ENCODE data around the gene JPT2. TPM values are rescaled to one million over a fixed set of nuclear protein-coding genes. Genes with fewer than 3 reads are reported as not detected.

The JPT2 gene, protein sequence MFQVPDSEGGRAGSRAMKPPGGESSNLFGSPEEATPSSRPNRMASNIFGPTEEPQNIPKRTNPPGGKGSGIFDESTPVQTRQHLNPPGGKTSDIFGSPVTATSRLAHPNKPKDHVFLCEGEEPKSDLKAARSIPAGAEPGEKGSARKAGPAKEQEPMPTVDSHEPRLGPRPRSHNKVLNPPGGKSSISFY
- total RNA-seq = 10 to 100 TPM; 44.0 to 58.5 (median 57.3) TPM
- long read RNA-seq, donor 1, partial matches to known transcripts = 0 of 8 reads
- long read RNA-seq, donor 1, other reads (novel, unspliced or antisense) = 6 of 8 reads
- long read RNA-seq, donor 2, partial matches to known transcripts = 0 of 1 reads
- long read RNA-seq, donor 2, other reads (novel, unspliced or antisense) = 1 of 1 reads

DNA sequence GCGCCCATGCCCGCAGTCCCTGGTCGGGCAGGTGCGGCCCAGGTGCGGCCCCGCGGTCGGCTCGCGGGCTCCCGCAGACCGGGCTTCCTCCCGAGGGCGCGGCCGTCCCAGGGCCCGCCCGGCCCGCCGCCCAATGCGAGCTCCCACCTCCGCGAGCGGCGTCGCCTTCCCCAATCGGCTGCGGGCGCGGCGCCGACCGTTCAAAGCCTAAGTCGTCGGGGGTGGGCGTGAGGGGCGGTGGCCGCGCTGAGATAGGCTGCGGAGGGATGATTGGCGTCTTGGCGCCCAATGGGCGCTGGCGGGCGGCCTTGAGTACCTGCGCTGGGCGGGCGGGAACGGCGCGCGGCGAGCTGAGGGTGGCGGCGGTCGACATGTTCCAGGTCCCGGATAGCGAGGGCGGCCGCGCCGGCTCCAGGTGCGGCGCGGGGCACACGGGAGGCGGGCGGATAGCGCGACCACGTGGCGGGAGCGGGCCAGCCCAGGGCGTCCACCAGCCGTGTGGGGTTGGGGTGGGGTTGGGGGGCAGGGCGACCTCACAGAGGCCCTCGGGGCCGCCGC is at the start of gene JPT2:
Gene JPT2 (plus strand): TSS at position 338 of the 558 bp plus-strand sequence. CDS start 34 bp downstream, at position 372.
- TF ChIP-seq, protein P1, sequence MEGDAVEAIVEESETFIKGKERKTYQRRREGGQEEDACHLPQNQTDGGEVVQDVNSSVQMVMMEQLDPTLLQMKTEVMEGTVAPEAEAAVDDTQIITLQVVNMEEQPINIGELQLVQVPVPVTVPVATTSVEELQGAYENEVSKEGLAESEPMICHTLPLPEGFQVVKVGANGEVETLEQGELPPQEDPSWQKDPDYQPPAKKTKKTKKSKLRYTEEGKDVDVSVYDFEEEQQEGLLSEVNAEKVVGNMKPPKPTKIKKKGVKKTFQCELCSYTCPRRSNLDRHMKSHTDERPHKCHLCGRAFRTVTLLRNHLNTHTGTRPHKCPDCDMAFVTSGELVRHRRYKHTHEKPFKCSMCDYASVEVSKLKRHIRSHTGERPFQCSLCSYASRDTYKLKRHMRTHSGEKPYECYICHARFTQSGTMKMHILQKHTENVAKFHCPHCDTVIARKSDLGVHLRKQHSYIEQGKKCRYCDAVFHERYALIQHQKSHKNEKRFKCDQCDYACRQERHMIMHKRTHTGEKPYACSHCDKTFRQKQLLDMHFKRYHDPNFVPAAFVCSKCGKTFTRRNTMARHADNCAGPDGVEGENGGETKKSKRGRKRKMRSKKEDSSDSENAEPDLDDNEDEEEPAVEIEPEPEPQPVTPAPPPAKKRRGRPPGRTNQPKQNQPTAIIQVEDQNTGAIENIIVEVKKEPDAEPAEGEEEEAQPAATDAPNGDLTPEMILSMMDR (IDR thresholded peaks at IDR 0.05) = no peak
- peak; percentile 98 for DNase-seq
- Histone ChIP-seq H3K36me3 (ENCODE audit: low read depth) (no peaks in the 10 kb centered on the region), H3K4me1 (ENCODE audit: low read depth) (peaks cover 16% of the 10 kb centered on the region), H3K9me3 (no peaks in the 10 kb centered on the region), H3K4me3 (peak within 1 kb of the TSS; percentile 59)
- intact Hi-C loops (cut with DNase I, micrococcal nuclease) = no loop called here
- peak; percentile 98 for ATAC-seq

DNA sequence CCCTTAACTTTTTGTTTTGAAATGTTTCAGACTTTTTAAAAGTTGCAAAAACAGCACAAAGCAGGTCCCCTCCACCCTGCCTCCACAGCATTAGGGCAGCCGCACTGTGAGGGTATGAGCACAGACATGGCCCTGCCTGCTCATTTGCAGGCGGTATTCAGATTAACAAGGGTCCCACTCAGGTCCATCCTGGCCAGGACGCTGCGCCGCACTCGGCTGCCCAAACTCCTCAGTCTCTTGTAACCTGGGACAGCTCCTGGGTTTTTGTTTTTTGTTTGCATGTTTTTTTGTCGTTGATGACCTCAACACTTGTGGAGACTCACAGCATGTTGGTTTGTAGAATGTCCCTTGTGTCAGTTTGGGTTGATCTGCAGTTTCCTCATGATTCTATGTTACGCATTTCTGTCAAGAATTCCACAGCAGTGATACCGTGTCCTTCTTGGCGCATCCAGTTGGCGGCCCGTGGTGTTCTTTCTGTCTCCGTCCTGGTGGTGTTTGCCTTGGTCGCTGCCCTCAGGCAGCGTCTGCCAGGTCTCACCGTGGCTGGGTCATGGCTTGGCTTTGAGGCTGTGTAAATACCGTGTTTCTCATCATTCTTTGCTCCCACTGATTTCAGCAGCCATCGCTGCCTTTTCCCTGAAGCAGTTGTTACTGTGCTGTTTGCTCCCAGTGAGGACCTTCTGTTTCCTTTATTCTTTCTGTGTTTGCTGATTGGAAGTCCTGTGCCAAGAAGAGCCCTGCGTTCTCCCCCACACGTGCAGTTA is 47.4 kb upstream of the JPT2 start:
- H3K4me1 ChIP-seq (ENCODE audit: low read depth) = no peaks in the 10 kb centered on the region
- intact Hi-C loops (cut with DNase I, micrococcal nuclease) = no loop called here
- ATAC-seq (no peak), DNase-seq (no peak)
- H3K36me3 ChIP-seq (ENCODE audit: low read depth) = peaks cover 8% of the 10 kb centered on the region
- TF ChIP-seq, protein P1 (IDR thresholded peaks at IDR 0.05) = no peak
- H3K9me3 ChIP-seq = no peaks in the 10 kb centered on the region
- no peak overlapping the region for H3K4me3 ChIP-seq

DNA sequence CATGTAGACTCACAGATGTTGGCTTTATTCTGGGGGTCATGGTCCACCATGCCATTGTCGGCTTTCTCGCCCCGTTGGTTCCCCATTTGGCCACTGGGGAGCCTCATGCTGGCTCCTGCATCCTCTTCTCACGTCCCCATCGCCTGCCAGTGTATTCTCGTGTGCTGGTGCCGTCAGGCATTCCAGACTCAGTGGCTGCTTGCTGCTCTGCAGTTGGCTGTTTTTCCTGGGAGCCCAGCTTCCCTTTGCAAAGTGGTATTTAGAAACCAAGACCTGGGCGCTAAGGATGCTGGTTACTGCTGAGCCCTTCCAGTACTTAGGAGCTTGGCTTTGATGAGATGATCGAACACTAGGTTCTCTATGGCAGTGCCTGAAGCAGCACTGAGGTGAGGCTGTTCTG is 46.8 kb upstream of the JPT2 start:
- TF ChIP-seq, protein P1 (IDR thresholded peaks at IDR 0.05) = no peak
- DNase-seq (no peak), ATAC-seq (no peak)
- H3K4me3 ChIP-seq = no peak overlapping the region
- intact Hi-C loops (cut with DNase I, micrococcal nuclease) = no loop called here
- H3K4me1 ChIP-seq (ENCODE audit: low read depth) = no peaks in the 10 kb centered on the region
- no peaks in the 10 kb centered on the region for H3K9me3 ChIP-seq
- peaks cover 8% of the 10 kb centered on the region for H3K36me3 ChIP-seq (ENCODE audit: low read depth)

DNA sequence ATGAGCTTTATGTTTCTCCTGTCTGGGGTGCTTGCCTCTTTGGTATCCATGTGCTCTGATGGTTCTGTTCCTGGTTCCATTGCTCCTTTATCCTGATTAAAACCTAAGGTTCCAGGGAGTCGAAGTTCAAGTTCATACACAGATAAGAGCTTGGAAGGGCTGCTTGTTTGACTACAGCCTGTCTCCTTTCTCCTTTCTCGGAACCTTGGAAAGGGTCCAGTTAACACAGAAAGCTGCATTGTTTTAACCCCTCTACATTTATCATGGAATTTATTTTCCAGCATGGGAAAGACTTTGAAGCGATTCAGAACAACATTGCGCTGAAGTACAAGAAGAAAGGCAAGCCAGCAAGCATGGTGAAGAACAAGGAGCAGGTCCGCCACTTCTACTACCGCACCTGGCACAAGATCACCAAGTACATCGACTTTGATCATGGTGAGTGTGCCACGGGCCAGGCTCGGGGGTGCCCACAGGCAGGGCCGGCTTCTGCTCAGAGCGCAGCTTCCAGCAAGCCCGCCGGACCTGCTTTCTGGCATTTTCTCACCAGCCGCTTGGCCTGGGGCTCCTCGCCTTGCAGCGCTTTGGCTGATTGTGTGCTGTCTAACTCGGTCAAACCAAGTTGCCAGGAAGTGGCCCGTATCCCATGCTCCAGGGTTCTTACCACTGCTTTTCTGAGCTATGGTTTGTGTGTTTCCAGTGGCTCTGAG is 46.0 kb upstream of the JPT2 start:
- intact Hi-C loops (cut with DNase I, micrococcal nuclease) = no loop called here
- DNase-seq = no peak
- TF ChIP-seq, protein P1 (IDR thresholded peaks at IDR 0.05) = no peak
- ATAC-seq = no peak
- H3K4me3 ChIP-seq = no peak overlapping the region
- H3K9me3 ChIP-seq = no peaks in the 10 kb centered on the region
- no peaks in the 10 kb centered on the region for H3K4me1 ChIP-seq (ENCODE audit: low read depth)
- H3K36me3 ChIP-seq (ENCODE audit: low read depth) = peaks cover 8% of the 10 kb centered on the region

DNA sequence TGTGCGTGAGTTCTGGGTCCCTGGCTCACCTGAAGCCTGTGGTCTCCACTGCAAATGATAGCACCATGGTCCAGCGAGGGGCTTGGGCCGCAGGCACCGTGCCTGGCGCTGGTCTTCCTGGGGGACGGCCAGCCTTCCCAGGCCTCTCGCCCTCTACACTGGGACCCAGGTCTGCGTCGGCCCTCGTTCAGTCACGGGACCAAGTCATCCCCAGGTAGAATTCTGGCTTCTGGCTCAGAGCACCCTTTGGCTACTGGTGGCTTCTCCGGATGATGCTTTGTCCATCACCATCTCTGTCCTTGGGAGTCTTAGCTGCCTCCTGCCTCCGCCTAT is 45.5 kb upstream of the JPT2 start:
- Histone ChIP-seq H3K4me3 (no peak overlapping the region), H3K4me1 (ENCODE audit: low read depth) (no peaks in the 10 kb centered on the region), H3K36me3 (ENCODE audit: low read depth) (peaks cover 8% of the 10 kb centered on the region), H3K9me3 (no peaks in the 10 kb centered on the region)
- intact Hi-C loops (cut with DNase I, micrococcal nuclease) = no loop called here
- ATAC-seq (no peak), DNase-seq (no peak)
- TF ChIP-seq, protein P1 (IDR thresholded peaks at IDR 0.05) = no peak

All from mucosa of descending colon (tissue), 3 donors.